ENCODE results near the gene ATP6V1A. TPM values are rescaled to one million over a fixed set of nuclear protein-coding genes. Genes with fewer than 3 reads are reported as not detected.

ATP6V1A gene
- total RNA-seq, 5 donors from 2014 or later (not counting 1 experiment from before 2014, with no cell fraction given) = 14.9 to 23.7 (median 17.8) TPM

DNA sequence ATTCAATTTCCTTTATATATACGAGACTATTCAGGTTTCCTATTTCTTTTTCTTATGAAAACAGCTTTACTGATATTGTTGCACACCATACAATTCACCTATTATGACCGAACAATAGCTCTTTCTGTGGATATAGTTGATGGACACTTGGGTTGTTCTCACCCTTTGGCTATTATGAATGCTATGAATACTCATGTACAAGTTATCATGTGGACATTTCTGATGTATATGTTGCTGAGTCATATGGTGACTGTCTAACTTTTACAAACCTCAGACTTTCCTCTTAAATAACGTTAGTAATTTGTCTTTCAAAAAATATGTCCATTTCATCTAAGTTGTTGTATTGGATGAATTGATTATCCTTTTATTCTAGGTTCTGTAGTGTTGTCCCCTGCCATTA is 34.7 kb upstream of the ATP6V1A start:
- WGBS (ENCODE audit: insufficient coverage) = no CpG with 5 or more reads among the region's 3 CpGs
- peaks cover 16 to 20% of the 10 kb centered on the region in 2 donors for H3K27me3 Mint-ChIP-seq
- H3K27me3 ChIP-seq (replicated peaks in 1 of 2; ENCODE audit: control insufficient read depth in 2 of 2, extremely low read depth in 1 of 2, insufficient read depth in 2 of 2, low read length in 1 of 2) = peaks cover 0 to 9% of the 10 kb centered on the region in 2 experiments
- peaks cover 10% of the 10 kb centered on the region for H3K36me3 Mint-ChIP-seq
- ChIA-PET POLR2A (interaction anchor here (0.5 to 0.6 kb wide), 5 partner anchors 8 to 344 kb away, joined by 3 to 9 read pairs (median 4); no protein-coding TSS in a partner anchor), CTCF (interaction anchor here in 1 of 2 donors (0.6 to 1.6 kb wide), 3 partner anchors 33 to 1307 kb away, joined by 3 to 6 read pairs (median 6); no protein-coding TSS in a partner anchor)
- no peaks in the 10 kb centered on the region for H3K4me1 ChIP-seq (ENCODE audit: control insufficient read depth in 1 of 2, extremely low read depth in 1 of 2, insufficient read depth in 2 of 2, low read length in 2 of 2)
- H3K4me3 ChIP-seq (ENCODE audit: control insufficient read depth in 1 of 2, extremely low read depth in 1 of 2, low read length in 1 of 2) = no peak overlapping the region
- H3K9me3 Mint-ChIP-seq = no peaks in the 10 kb centered on the region
- H3K36me3 ChIP-seq (ENCODE audit: control insufficient read depth in 2 of 2, extremely low read depth in 1 of 2, insufficient read depth in 1 of 2, low read length in 1 of 2) = no peaks in the 10 kb centered on the region
- DNase-seq = no peak
- H3K4me3 Mint-ChIP-seq = no peak overlapping the region
- H3K27ac ChIP-seq (ENCODE audit: low read length) = no peak overlapping the region
- H3K4me1 Mint-ChIP-seq = peaks cover 0 to 2% (median 0%) of the 10 kb centered on the region in 3 donors
- ATAC-seq (replicated peaks in 1 of 4) = no peak
- no peaks in the 10 kb centered on the region for H3K9me3 ChIP-seq
- H3K27ac Mint-ChIP-seq = no peak overlapping the region

DNA sequence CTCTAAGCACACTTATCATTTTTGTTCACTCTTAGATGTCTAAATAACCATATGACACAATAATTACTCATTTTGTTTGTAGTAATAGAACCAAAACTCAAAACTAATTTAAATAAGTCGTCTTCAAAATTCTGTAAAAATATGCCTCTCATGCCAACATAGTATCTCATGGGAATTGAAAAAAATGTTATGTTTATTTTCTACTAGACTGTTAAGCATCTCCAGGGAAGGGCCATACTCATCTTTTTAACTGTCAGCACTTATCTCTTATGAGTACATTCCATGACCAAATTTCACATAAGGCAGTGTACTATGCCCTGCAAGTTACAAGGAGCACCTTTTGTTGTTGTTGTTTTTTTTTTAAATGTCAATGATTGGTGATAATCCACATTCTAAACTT is 32.1 kb upstream of the ATP6V1A start:
- CTCF ChIA-PET = interaction anchor here in 1 of 2 donors (1.2 kb wide), 1 partner anchor 9 kb away, joined by 3 read pairs; no protein-coding TSS in a partner anchor
- Histone ChIP-seq H3K36me3 (ENCODE audit: control insufficient read depth in 2 of 2, extremely low read depth in 1 of 2, insufficient read depth in 1 of 2, low read length in 1 of 2) (peaks cover 0 to 2% of the 10 kb centered on the region in 2 donors), H3K4me1 (ENCODE audit: control insufficient read depth in 1 of 2, extremely low read depth in 1 of 2, insufficient read depth in 2 of 2, low read length in 2 of 2) (no peaks in the 10 kb centered on the region), H3K9me3 (no peaks in the 10 kb centered on the region), H3K27ac (ENCODE audit: low read length) (no peak overlapping the region), H3K4me3 (ENCODE audit: control insufficient read depth in 1 of 2, extremely low read depth in 1 of 2, low read length in 1 of 2) (no peak overlapping the region), H3K27me3 (replicated peaks in 1 of 2; ENCODE audit: control insufficient read depth in 2 of 2, extremely low read depth in 1 of 2, insufficient read depth in 2 of 2, low read length in 1 of 2) (no peaks in the 10 kb centered on the region)
- no CpG with 5 or more reads among the region's 1 CpG for WGBS (ENCODE audit: insufficient coverage)
- Mint-ChIP-seq H3K9me3 (no peaks in the 10 kb centered on the region), H3K36me3 (peaks cover 11% of the 10 kb centered on the region), H3K27ac (no peak overlapping the region), H3K4me3 (no peak overlapping the region), H3K4me1 (peaks cover 0 to 2% (median 0%) of the 10 kb centered on the region in 3 donors), H3K27me3 (no peaks in the 10 kb centered on the region)
- ATAC-seq (replicated peaks in 1 of 4) = no peak
- POLR2A ChIA-PET = no interaction called here
- DNase-seq = no peak

DNA sequence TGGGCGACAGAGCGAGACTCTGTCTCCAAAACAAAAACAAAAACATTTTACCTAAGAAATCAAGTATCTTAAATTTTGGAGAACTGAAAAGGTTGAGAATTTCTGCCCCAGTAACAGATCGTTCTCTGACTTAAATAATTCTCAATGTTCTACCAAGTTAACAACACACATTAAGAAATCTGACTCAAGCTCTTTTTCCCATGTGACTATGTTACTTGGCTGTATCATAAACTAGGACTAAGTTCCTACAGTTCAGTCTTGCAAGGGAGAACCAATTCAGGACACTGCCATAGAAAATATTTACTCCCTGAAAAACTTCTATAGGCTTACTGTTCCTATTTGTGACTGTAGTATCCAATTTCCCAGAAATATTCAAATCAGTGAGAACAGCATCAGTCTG is 29.5 kb upstream of the ATP6V1A start:
- Histone ChIP-seq H3K4me3 (ENCODE audit: control insufficient read depth in 1 of 2, extremely low read depth in 1 of 2, low read length in 1 of 2) (no peak overlapping the region), H3K36me3 (ENCODE audit: control insufficient read depth in 2 of 2, extremely low read depth in 1 of 2, insufficient read depth in 1 of 2, low read length in 1 of 2) (peaks cover 0 to 24% of the 10 kb centered on the region in 2 donors), H3K27me3 (replicated peaks in 1 of 2; ENCODE audit: control insufficient read depth in 2 of 2, extremely low read depth in 1 of 2, insufficient read depth in 2 of 2, low read length in 1 of 2) (no peaks in the 10 kb centered on the region), H3K4me1 (ENCODE audit: control insufficient read depth in 1 of 2, extremely low read depth in 1 of 2, insufficient read depth in 2 of 2, low read length in 2 of 2) (no peaks in the 10 kb centered on the region), H3K27ac (ENCODE audit: low read length) (no peak overlapping the region), H3K9me3 (no peaks in the 10 kb centered on the region)
- peaks cover 0 to 3% (median 0%) of the 10 kb centered on the region in 3 donors for H3K4me1 Mint-ChIP-seq
- ChIA-PET CTCF (no interaction called here), POLR2A (interaction anchor here in 1 of 2 donors (1.1 kb wide), 1 partner anchor 17 kb away, joined by 6 read pairs; no protein-coding TSS in a partner anchor)
- no peak for ATAC-seq (replicated peaks in 1 of 4)
- peaks cover 30% of the 10 kb centered on the region for H3K36me3 Mint-ChIP-seq
- H3K9me3 Mint-ChIP-seq = no peaks in the 10 kb centered on the region
- H3K27me3 Mint-ChIP-seq = no peaks in the 10 kb centered on the region
- DNase-seq = no peak
- no peak overlapping the region for H3K4me3 Mint-ChIP-seq
- H3K27ac Mint-ChIP-seq = no peak overlapping the region
- WGBS (ENCODE audit: insufficient coverage) = no CpG with 5 or more reads among the region's 3 CpGs

DNA sequence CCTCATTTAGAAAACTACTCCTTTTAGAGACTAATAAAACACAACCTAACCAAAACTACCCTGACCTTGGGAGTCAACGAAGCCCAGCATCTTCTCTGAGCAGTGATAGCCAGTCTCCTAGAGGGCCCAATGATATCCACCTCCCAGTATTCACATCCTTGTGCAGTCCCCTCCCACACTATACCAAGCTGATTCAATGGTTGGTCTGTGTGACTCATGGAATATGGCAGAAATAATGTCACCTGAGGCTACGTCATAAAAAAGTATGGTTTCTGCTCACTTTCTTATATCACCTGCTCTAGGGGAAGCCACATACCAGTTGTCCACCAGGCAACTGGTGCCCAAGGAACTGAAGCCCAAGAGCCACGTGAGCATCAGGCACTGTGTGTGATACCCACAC is 29.0 kb upstream of the ATP6V1A start:
- H3K27ac ChIP-seq (ENCODE audit: low read length) = no peak overlapping the region
- Mint-ChIP-seq H3K36me3 (peaks cover 32% of the 10 kb centered on the region), H3K4me3 (no peak overlapping the region), H3K9me3 (no peaks in the 10 kb centered on the region), H3K4me1 (peaks cover 0 to 3% (median 0%) of the 10 kb centered on the region in 3 donors), H3K27me3 (no peaks in the 10 kb centered on the region), H3K27ac (no peak overlapping the region)
- POLR2A ChIA-PET = no interaction called here
- H3K36me3 ChIP-seq (ENCODE audit: control insufficient read depth in 2 of 2, extremely low read depth in 1 of 2, insufficient read depth in 1 of 2, low read length in 1 of 2) = peaks cover 0 to 28% of the 10 kb centered on the region in 2 donors
- no peaks in the 10 kb centered on the region for H3K27me3 ChIP-seq (replicated peaks in 1 of 2; ENCODE audit: control insufficient read depth in 2 of 2, extremely low read depth in 1 of 2, insufficient read depth in 2 of 2, low read length in 1 of 2)
- H3K4me3 ChIP-seq (ENCODE audit: control insufficient read depth in 1 of 2, extremely low read depth in 1 of 2, low read length in 1 of 2) = no peak overlapping the region
- ATAC-seq (replicated peaks in 1 of 4) = no peak
- DNase-seq = no peak
- no peaks in the 10 kb centered on the region for H3K4me1 ChIP-seq (ENCODE audit: control insufficient read depth in 1 of 2, extremely low read depth in 1 of 2, insufficient read depth in 2 of 2, low read length in 2 of 2)
- WGBS (ENCODE audit: insufficient coverage) = 100% methylated on average over 1 of the region's 3 CpGs
- no peaks in the 10 kb centered on the region for H3K9me3 ChIP-seq
- CTCF ChIA-PET = no interaction called here

DNA sequence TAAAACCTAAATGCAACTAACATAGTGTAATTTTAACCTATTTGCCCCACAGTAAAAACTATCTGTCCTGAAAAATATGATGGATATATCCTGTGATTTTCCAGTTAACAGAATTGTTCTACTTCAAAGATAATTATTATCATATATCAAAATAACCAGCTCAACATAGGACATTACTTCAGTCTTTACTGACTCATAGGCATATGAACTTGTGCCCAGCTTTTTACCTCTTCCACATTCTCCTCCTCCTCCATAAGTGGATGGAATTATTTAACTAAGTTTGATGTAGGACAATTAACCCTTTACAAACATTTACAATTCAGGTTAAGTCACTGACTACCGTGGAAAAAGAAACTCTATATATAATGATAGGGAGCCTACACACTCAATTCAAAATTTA is 27.5 kb upstream of the ATP6V1A start:
- Histone ChIP-seq H3K36me3 (ENCODE audit: control insufficient read depth in 2 of 2, extremely low read depth in 1 of 2, insufficient read depth in 1 of 2, low read length in 1 of 2) (peaks cover 0 to 31% of the 10 kb centered on the region in 2 donors), H3K27me3 (replicated peaks in 1 of 2; ENCODE audit: control insufficient read depth in 2 of 2, extremely low read depth in 1 of 2, insufficient read depth in 2 of 2, low read length in 1 of 2) (no peaks in the 10 kb centered on the region), H3K9me3 (no peaks in the 10 kb centered on the region), H3K4me3 (ENCODE audit: control insufficient read depth in 1 of 2, extremely low read depth in 1 of 2, low read length in 1 of 2) (no peak overlapping the region), H3K4me1 (ENCODE audit: control insufficient read depth in 1 of 2, extremely low read depth in 1 of 2, insufficient read depth in 2 of 2, low read length in 2 of 2) (no peaks in the 10 kb centered on the region), H3K27ac (ENCODE audit: low read length) (no peak overlapping the region)
- Mint-ChIP-seq H3K4me3 (no peak overlapping the region), H3K27ac (no peak overlapping the region), H3K27me3 (no peaks in the 10 kb centered on the region), H3K36me3 (peaks cover 38% of the 10 kb centered on the region), H3K9me3 (no peaks in the 10 kb centered on the region), H3K4me1 (peaks cover 0 to 7% (median 3%) of the 10 kb centered on the region in 3 donors)
- ChIA-PET POLR2A (interaction anchor here in 1 of 2 donors (0.6 kb wide), 1 partner anchor 419 kb away, joined by 4 read pairs; no protein-coding TSS in a partner anchor), CTCF (interaction anchor here (0.6 to 1.2 kb wide), 3 partner anchors 17 to 119 kb away, joined by 3 to 6 read pairs (median 5); partner anchors contain the start of gene GRAMD1C (in 1 of the 2))
- ATAC-seq (replicated peaks in 1 of 4) = no peak
- DNase-seq = no peak
- WGBS (ENCODE audit: insufficient coverage) = no CpG with 5 or more reads among the region's 1 CpG

DNA sequence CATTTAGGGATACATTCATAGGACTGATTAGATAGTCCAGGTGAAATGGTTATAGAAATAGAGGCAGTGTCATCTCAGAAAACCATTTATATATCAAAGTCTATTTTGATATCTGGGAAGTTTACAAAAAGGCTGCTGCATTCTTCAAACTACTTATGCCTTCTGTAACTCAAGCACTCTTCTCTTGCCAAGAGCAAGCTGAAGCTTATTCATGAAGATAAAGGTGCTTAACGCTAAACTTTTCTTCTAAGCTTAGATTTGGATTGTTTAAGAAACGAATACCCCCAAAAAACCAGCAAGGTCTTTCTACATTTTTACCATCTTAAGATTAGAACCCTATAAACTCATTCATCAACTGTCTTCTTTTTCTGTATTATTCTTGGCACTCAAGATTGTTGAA is 27.1 kb upstream of the ATP6V1A start:
- Histone ChIP-seq H3K4me1 (ENCODE audit: control insufficient read depth in 1 of 2, extremely low read depth in 1 of 2, insufficient read depth in 2 of 2, low read length in 2 of 2) (peaks cover 0 to 2% of the 10 kb centered on the region in 2 experiments), H3K27ac (ENCODE audit: low read length) (no peak overlapping the region), H3K9me3 (no peaks in the 10 kb centered on the region), H3K4me3 (ENCODE audit: control insufficient read depth in 1 of 2, extremely low read depth in 1 of 2, low read length in 1 of 2) (no peak overlapping the region), H3K27me3 (replicated peaks in 1 of 2; ENCODE audit: control insufficient read depth in 2 of 2, extremely low read depth in 1 of 2, insufficient read depth in 2 of 2, low read length in 1 of 2) (no peaks in the 10 kb centered on the region), H3K36me3 (ENCODE audit: control insufficient read depth in 2 of 2, extremely low read depth in 1 of 2, insufficient read depth in 1 of 2, low read length in 1 of 2) (peaks cover 0 to 31% of the 10 kb centered on the region in 2 donors)
- Mint-ChIP-seq H3K27ac (no peak overlapping the region), H3K36me3 (peaks cover 40% of the 10 kb centered on the region), H3K4me1 (peaks cover 3 to 10% (median 4%) of the 10 kb centered on the region in 3 donors), H3K4me3 (no peak overlapping the region), H3K27me3 (no peaks in the 10 kb centered on the region), H3K9me3 (no peaks in the 10 kb centered on the region)
- no peak for ATAC-seq (replicated peaks in 1 of 4)
- CTCF ChIA-PET = interaction anchor here (0.6 to 1.2 kb wide), 4 partner anchors 16 to 119 kb away, joined by 3 to 6 read pairs (median 4); partner anchors contain the start of gene GRAMD1C (in 1 of the 2)
- no peak for DNase-seq
- POLR2A ChIA-PET = interaction anchor here in 1 of 2 donors (0.6 kb wide), 1 partner anchor 418 kb away, joined by 4 read pairs; no protein-coding TSS in a partner anchor
- WGBS (ENCODE audit: insufficient coverage) = 100% methylated on average over 2 of the region's 2 CpGs

Data from T-cell (primary cell).